ENCODE data around the gene CNKSR1.

Gene CNKSR1, protein sequence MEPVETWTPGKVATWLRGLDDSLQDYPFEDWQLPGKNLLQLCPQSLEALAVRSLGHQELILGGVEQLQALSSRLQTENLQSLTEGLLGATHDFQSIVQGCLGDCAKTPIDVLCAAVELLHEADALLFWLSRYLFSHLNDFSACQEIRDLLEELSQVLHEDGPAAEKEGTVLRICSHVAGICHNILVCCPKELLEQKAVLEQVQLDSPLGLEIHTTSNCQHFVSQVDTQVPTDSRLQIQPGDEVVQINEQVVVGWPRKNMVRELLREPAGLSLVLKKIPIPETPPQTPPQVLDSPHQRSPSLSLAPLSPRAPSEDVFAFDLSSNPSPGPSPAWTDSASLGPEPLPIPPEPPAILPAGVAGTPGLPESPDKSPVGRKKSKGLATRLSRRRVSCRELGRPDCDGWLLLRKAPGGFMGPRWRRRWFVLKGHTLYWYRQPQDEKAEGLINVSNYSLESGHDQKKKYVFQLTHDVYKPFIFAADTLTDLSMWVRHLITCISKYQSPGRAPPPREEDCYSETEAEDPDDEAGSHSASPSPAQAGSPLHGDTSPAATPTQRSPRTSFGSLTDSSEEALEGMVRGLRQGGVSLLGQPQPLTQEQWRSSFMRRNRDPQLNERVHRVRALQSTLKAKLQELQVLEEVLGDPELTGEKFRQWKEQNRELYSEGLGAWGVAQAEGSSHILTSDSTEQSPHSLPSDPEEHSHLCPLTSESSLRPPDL

DNA sequence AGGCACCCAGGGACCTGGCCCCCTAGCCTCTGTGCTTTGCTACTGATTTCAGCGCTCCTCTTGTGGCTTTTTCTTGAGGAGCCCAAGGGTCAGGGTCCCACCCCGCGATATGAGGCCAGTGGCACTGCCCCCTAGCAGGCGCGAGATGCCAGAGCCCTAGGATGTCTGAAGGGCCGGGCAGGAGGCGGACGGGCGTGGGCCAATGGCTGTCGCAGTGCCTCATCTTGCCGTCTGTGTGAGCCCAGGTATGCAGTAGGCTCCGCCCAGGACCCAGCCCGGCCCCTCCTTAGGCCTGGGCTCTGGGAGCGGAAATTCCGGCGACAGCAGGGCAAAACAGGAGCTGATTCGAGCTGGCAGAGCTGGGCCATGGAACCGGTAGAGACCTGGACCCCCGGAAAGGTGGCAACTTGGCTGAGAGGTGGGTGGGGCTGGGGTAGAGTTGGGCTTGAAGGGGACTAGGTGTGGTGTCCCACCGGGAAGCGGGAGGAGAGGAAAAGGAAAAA lies at the start of gene CNKSR1:
Gene CNKSR1 (plus strand): TSS at position 310 of the 503 bp plus-strand sequence. CDS start 57 bp downstream, at position 367.
- no peaks in the 10 kb centered on the region for H3K27me3 ChIP-seq (ENCODE audit: insufficient read depth, low read length)
- H3K4me3 ChIP-seq (ENCODE audit: low read length): no peak within 1 kb of the TSS
- H3K9me3 ChIP-seq (ENCODE audit: low read length): no peaks in the 10 kb centered on the region
- no peaks in the 10 kb centered on the region for H3K4me1 ChIP-seq (ENCODE audit: insufficient read depth, low read length)
- H3K36me3 ChIP-seq (ENCODE audit: insufficient read depth, low read length): peaks cover 3% of the 10 kb centered on the region
- H2AFZ ChIP-seq (ENCODE audit: low read depth, low read length): no peak within 1 kb of the TSS

DNA sequence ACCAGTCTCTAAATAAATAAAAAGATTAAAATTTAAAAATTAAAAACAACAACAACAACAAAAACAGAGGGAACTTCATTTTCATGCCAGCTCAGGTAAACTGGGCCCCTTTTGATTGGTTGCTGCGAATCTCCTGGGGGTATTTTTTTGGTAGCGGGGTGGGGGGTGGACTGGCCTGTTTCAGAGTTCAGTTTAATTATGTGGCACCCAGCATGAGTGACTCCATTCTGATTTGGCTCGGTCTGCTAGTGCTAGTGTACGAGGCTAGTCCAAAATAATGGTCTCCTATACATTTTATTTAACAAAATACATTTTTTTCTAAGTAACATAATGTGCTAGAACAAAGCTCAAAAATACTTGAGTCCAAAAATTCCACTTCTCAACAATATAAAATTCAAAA lies 47.5 kb upstream of the CNKSR1 start:
- Histone ChIP-seq H3K36me3 (ENCODE audit: insufficient read depth, low read length) (no peaks in the 10 kb centered on the region), H3K4me1 (ENCODE audit: insufficient read depth, low read length) (no peaks in the 10 kb centered on the region), H3K4me3 (ENCODE audit: low read length) (no peak overlapping the region), H2AFZ (ENCODE audit: low read depth, low read length) (no peak overlapping the region), H3K9me3 (ENCODE audit: low read length) (no peaks in the 10 kb centered on the region), H3K27me3 (ENCODE audit: insufficient read depth, low read length) (no peaks in the 10 kb centered on the region)

DNA sequence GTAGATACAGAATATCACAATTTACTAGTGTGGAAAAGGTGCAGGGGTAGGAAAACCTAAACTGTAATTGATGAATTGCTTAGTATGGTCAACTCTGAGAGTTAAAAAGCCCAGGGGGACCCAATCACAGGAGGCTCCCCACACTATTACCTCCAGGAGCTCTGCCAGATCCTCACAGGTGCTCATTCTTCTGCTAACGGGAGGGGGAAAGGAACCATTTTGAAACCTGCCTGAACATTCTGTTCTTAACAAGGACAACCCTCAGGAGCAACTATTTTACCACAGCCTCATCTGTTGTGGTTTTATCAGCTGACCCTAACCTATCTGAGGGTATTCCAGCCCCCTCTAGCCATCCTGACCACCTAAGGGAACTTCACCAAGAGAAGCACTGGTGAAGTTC lies 46.6 kb upstream of the CNKSR1 start:
- Histone ChIP-seq H3K27me3 (ENCODE audit: insufficient read depth, low read length) (no peaks in the 10 kb centered on the region), H3K4me1 (ENCODE audit: insufficient read depth, low read length) (no peaks in the 10 kb centered on the region), H2AFZ (ENCODE audit: low read depth, low read length) (no peak overlapping the region), H3K4me3 (ENCODE audit: low read length) (no peak overlapping the region), H3K36me3 (ENCODE audit: insufficient read depth, low read length) (no peaks in the 10 kb centered on the region), H3K9me3 (ENCODE audit: low read length) (no peaks in the 10 kb centered on the region)

DNA sequence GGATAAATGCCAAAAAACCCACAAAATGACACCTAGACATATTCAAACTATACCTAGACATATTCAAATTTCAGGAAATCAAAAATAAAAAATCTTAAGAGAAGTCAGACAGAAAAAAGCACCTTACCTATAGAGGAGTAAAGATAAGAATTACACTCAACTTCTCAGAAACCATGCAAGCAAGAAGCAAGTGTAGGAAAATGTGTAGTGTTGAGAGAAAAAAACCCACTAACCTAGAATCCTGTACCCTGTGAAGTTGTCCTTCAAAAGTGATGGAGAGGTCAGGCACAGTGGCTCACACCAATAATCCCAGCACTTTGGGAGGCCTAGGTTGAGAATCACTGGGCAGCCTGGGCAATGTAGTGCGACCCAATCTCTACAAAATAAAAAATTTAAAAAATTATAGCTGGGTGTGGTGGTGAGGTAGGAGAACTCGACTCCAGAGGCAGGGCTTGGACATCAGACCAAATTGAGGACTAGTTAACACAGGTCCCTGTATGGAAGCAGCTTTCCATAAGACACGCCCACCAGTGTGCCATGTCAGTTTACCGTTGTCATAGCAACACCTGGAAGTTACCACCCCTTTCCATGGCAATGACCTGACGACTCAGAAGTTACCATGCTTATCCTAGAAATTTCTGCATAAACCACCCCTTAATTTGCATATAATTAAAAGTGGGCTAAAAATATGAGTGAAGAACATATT lies 45.0 kb upstream of the CNKSR1 start:
- no peaks in the 10 kb centered on the region for H3K9me3 ChIP-seq (ENCODE audit: low read length)
- H3K4me1 ChIP-seq (ENCODE audit: insufficient read depth, low read length): no peaks in the 10 kb centered on the region
- no peak overlapping the region for H2AFZ ChIP-seq (ENCODE audit: low read depth, low read length)
- no peaks in the 10 kb centered on the region for H3K36me3 ChIP-seq (ENCODE audit: insufficient read depth, low read length)
- H3K27me3 ChIP-seq (ENCODE audit: insufficient read depth, low read length): no peaks in the 10 kb centered on the region
- no peak overlapping the region for H3K4me3 ChIP-seq (ENCODE audit: low read length)

DNA sequence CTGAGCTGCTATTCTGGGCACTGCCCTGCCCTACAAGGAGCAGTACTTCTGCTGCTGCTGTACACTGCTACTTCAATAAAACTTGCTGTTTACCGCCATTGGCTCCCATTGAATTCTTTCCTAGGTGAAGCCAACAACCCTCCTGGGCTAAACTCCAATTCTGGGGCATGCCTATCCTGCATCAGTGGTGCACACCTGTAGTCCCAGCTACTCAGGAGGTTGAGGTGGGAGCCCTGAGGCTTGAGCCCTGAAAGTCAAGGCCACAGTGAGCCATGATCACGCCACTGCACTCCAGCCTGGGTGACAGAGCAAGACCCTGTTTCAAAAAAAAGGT lies 44.5 kb upstream of the CNKSR1 start:
- H3K36me3 ChIP-seq (ENCODE audit: insufficient read depth, low read length): no peaks in the 10 kb centered on the region
- H3K4me1 ChIP-seq (ENCODE audit: insufficient read depth, low read length): no peaks in the 10 kb centered on the region

DNA sequence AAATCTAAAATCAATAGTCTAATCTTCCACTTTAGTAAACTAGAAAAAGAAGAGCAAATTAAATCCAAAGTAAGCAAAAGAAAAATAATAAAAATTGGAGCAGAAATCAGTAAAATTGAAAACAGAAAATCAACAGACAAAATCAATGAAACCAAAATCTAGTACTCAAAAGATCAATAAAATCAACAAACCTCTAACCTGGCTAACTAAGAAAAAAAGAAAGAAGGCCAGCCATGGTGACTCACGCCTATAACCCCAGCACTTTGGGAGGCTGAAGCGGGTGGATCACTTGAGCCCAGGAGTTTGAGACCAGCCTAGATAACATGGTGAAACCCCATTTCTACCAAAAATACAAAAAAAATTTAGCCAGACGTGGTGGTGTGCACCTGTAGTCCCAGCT lies 42.8 kb upstream of the CNKSR1 start:
- Histone ChIP-seq H3K4me3 (ENCODE audit: low read length) (no peak overlapping the region), H3K4me1 (ENCODE audit: insufficient read depth, low read length) (no peaks in the 10 kb centered on the region), H3K9me3 (ENCODE audit: low read length) (no peaks in the 10 kb centered on the region), H3K36me3 (ENCODE audit: insufficient read depth, low read length) (no peaks in the 10 kb centered on the region), H3K27me3 (ENCODE audit: insufficient read depth, low read length) (no peaks in the 10 kb centered on the region), H2AFZ (ENCODE audit: low read depth, low read length) (no peak overlapping the region)

More for the DNA sequence above, 44.5 kb upstream of the CNKSR1 start:
- Histone ChIP-seq H3K9me3 (ENCODE audit: low read length) (no peaks in the 10 kb centered on the region), H3K27me3 (ENCODE audit: insufficient read depth, low read length) (no peaks in the 10 kb centered on the region), H3K4me3 (ENCODE audit: low read length) (no peak overlapping the region), H2AFZ (ENCODE audit: low read depth, low read length) (no peak overlapping the region)

DNA sequence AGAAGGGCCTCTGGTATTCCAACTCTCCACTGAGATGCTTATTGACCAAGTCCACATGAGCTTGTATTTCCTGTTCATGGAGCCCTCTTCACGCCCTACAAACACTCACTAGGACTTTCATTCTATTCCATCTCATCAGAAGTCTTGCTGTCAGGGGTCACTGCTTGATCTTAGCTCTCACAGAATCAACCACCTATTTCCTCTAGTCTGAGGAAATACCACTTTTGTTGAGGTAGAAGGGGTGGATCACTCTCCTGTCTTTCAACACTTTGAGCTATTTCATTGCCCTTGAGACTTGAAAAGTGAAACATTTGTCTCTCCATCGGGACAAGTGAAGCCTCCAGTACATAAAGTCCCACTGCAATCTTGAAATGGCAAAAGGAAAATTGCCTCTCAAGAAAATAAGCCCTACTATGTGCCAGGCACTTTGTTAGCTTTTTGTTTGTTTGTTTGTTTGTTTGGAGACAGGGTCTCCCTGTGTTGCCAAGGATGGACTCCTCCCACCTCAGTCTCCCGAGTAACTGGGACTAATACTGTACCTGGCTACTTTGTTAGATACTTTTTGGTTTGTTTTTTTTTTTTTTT lies 38.2 kb upstream of the CNKSR1 start:
- Histone ChIP-seq H3K4me1 (ENCODE audit: insufficient read depth, low read length) (no peaks in the 10 kb centered on the region), H3K4me3 (ENCODE audit: low read length) (no peak overlapping the region), H2AFZ (ENCODE audit: low read depth, low read length) (no peak overlapping the region), H3K36me3 (ENCODE audit: insufficient read depth, low read length) (no peaks in the 10 kb centered on the region), H3K27me3 (ENCODE audit: insufficient read depth, low read length) (peaks cover 3% of the 10 kb centered on the region), H3K9me3 (ENCODE audit: low read length) (no peaks in the 10 kb centered on the region)

DNA sequence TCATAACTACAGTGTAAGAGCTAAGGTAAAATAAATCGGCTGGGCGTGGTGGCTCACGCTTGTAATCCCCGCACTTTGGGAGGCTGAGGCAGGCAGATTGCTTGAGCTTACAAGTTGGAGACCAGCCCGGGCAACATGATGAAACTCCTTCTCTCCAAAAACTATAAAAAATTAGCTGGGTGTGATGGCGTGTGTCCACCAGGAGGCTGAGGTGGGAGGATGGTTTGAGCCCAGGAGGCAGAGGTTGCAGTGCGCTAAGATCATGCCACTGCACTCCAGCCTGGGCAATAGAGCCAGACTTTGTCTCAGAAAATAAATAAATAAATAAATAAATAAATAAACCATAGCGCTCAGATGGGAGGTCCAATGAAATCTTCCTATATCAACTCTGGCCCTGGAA lies 35.1 kb upstream of the CNKSR1 start:
- Histone ChIP-seq H3K4me1 (ENCODE audit: insufficient read depth, low read length) (no peaks in the 10 kb centered on the region), H3K4me3 (ENCODE audit: low read length) (no peak overlapping the region), H2AFZ (ENCODE audit: low read depth, low read length) (no peak overlapping the region), H3K27me3 (ENCODE audit: insufficient read depth, low read length) (peaks cover 3% of the 10 kb centered on the region), H3K36me3 (ENCODE audit: insufficient read depth, low read length) (no peaks in the 10 kb centered on the region), H3K9me3 (ENCODE audit: low read length) (no peaks in the 10 kb centered on the region)

DNA sequence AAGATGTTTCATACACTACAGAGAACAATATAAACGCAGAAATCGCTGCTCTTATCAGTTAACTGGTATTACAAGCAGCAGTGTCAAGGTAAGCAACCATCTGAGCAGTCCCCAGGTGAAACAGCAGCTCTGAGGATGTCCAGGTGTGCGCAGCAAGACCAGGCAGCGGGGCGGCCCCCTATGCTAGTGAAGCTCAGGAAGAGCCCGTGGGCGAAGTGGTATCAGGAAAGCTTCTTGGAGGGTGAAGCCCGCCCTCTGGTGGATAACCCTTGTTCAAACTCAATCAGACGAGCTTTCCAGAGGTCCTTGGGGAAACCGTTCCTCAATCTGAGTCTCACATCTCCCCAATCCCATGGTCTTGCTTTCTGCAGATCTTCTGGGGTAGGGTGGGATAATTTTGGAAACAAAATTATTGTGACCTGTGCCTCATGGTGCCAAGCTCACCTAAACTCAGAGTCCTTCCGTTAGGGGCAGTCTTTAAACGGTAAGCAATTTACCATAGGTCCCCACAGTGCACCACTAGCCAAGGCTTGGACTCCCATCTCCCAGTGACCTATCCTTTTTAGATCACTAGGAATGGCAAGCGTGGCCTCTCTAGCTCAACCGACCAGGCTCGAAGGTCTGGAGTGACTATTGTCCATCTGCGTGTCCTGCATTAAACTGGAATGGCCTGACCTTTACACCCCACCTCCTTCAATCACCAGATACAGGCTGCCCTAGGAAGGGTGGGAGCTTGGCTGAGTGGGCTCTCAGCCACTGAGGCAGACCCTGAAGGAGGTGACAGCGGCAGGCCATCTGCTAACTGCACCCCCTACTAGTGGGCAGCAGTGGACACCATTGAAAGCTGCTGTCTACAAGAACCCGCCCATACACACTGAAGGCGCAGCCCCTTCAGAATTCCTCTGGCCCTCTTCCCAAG lies 32.0 kb upstream of the CNKSR1 start:
- no peaks in the 10 kb centered on the region for H3K9me3 ChIP-seq (ENCODE audit: low read length)
- H3K27me3 ChIP-seq (ENCODE audit: insufficient read depth, low read length): peaks cover 4% of the 10 kb centered on the region
- no peaks in the 10 kb centered on the region for H3K36me3 ChIP-seq (ENCODE audit: insufficient read depth, low read length)
- no peak overlapping the region for H3K4me3 ChIP-seq (ENCODE audit: low read length)
- H2AFZ ChIP-seq (ENCODE audit: low read depth, low read length): no peak overlapping the region
- no peaks in the 10 kb centered on the region for H3K4me1 ChIP-seq (ENCODE audit: insufficient read depth, low read length)

DNA sequence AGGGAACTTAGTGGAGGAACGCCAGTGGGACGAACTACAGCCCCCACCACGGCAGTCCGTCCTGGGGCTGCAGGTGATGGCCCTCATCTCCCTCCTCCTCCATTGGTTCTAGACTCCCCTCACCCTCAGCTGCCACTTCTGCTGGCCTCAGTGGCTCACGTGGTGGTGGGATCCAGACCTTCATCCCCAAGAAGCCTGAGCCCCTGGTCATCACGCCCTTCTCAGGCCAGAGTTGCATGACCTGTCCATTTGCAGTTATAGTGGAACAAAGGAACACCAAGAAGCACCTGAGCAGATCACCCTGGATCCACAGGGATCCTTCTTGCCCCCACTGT lies 31.4 kb upstream of the CNKSR1 start:
- Histone ChIP-seq H3K4me1 (ENCODE audit: insufficient read depth, low read length) (no peaks in the 10 kb centered on the region), H3K9me3 (ENCODE audit: low read length) (no peaks in the 10 kb centered on the region), H3K27me3 (ENCODE audit: insufficient read depth, low read length) (peaks cover 7% of the 10 kb centered on the region), H3K4me3 (ENCODE audit: low read length) (no peak overlapping the region), H2AFZ (ENCODE audit: low read depth, low read length) (no peak overlapping the region), H3K36me3 (ENCODE audit: insufficient read depth, low read length) (no peaks in the 10 kb centered on the region)

DNA sequence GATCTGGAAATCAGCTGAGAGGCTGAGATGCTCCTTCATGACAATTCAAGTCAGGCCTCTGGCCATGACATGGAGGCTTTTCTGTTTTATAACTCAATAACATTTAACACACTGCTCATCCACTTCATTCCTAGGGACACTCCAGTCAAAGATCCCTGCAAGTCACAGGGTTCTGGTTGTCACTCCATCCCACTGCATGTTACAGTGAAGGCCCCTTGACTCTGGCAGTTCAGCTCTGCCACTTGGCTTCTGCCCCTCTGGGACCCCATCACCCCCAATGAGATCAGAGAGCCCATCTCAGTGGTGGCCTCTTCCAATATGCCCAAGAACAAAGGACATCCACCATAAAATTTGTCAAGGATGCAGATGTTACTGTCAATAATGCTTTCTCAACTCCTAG lies 28.4 kb upstream of the CNKSR1 start:
- Histone ChIP-seq H2AFZ (ENCODE audit: low read depth, low read length) (no peak overlapping the region), H3K4me1 (ENCODE audit: insufficient read depth, low read length) (no peaks in the 10 kb centered on the region), H3K36me3 (ENCODE audit: insufficient read depth, low read length) (no peaks in the 10 kb centered on the region), H3K9me3 (ENCODE audit: low read length) (no peaks in the 10 kb centered on the region), H3K4me3 (ENCODE audit: low read length) (no peak overlapping the region), H3K27me3 (ENCODE audit: insufficient read depth, low read length) (peaks cover 5% of the 10 kb centered on the region)

DNA sequence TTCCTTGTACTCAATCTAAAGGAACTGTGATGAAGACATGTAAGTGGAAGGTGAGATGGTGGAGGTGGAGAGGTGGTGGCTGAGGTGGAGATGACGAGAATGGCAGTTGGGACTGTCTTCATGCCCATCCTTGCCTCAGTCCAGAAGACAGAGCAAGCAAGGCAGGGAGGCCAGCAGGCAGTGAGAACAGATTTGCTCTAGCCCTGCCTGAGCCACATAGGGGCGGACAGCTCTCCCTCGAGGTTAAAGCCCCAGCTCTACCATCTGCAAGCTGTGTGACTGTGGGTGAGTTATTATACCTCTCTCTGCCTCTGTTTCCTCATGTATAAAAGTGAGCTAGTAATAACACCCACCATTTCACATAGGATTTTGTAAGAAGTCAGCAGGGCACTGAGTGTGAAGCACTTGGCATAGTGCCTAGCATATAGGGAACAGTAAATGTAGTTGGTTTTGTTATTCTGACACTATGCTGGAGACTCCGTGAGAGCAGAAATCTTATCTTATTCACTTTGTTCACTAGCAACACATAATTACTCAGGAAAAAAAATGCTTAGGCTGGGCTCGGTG lies 23.2 kb upstream of the CNKSR1 start:
- H3K9me3 ChIP-seq (ENCODE audit: low read length): no peaks in the 10 kb centered on the region
- H3K36me3 ChIP-seq (ENCODE audit: insufficient read depth, low read length): no peaks in the 10 kb centered on the region
- no peak overlapping the region for H2AFZ ChIP-seq (ENCODE audit: low read depth, low read length)
- H3K4me1 ChIP-seq (ENCODE audit: insufficient read depth, low read length): peaks cover 32% of the 10 kb centered on the region
- peaks cover 20% of the 10 kb centered on the region for H3K27me3 ChIP-seq (ENCODE audit: insufficient read depth, low read length)
- H3K4me3 ChIP-seq (ENCODE audit: low read length): no peak overlapping the region

Data from neuron (in vitro differentiated cells).